GM13976 (cell line): ENCODE results near the gene PTPRE.
"Not testable (repeated sequence)": the region's sequence is repeated elsewhere in the genome, so short reads cannot be mapped to it uniquely, and the experiment has no call there.

ENCODE experiments used
- DNase-seq: peaks from one replicate; pipeline ENCODE4 v3.0.0; 2012; ENCODE audit warnings: low spot score
- CTCF ChIP-seq: IDR thresholded peaks from 2 replicates; pipeline ENCODE4 v1.5.1; 2012; ENCODE audit warnings: borderline replicate concordance, mild to moderate bottlenecking; ENCODE audit not compliant: insufficient read depth; ENCODE audit errors: extremely low read depth, missing control alignments, control extremely low read depth
- in situ Hi-C: fragments of 300-500 bp; cut with MboI; formaldehyde crosslinking; loops from one replicate; pipeline ENCODE4 v1.12.0; 2022; ENCODE audit warnings: low sequenced_read_pairs, mixed read lengths, inconsistent platforms; ENCODE audit not compliant: unreplicated experiment

PTPRE gene

GRCh38 chr10:128086003-128086863 lies 179.3 kb downstream of the PTPRE start:
- TF ChIP-seq CTCF = no peak
- in situ Hi-C loops = no loop called here
- no peak for DNase-seq

- TF ChIP-seq CTCF = no peak
- DNase-seq = no peak
- in situ Hi-C loops = no loop called here
These were observed 180.4 kb downstream of the PTPRE start for GRCh38 chr10:128087146-128087883.

GRCh38 chr10:128087884-128088709 lies 181.2 kb downstream of the PTPRE start:
- in situ Hi-C loops = no loop called here
- no peak for DNase-seq
- TF ChIP-seq CTCF = no peak

GRCh38 chr10:128091636-128092210 lies 184.8 kb downstream of the PTPRE start:
- in situ Hi-C loops = no loop called here
- TF ChIP-seq CTCF = no peak
- no peak for DNase-seq

GRCh38 chr10:128092454-128092853 lies 185.6 kb downstream of the PTPRE start:
- no peak for DNase-seq
- in situ Hi-C loops = no loop called here
- no peak for TF ChIP-seq CTCF

- in situ Hi-C loops, DNase-seq: not testable (repeated sequence)
These were observed 187.7 kb downstream of the PTPRE start for GRCh38 chr10:128094596-128094995.
